HCT116 (cell line): Measurements from ENCODE around the gene ZDHHC1. TPM values are rescaled to one million over a fixed set of nuclear protein-coding genes. Genes with fewer than 3 reads are reported as not detected.

Experiments
- ATAC-seq: fragments of 200-7000 bp; cut with Tn5 transposase; 2 replicates; pipeline ENCODE4 v1.9.1; 2020; ENCODE audit warnings: mild to moderate bottlenecking, moderate library complexity
- BruUV-seq: library from RNA; stranded (reverse); fragments of 400-500 nt; replicated peaks from 2 replicates; lab custom pipeline; 2021; lab: Mats Ljungman, UMichigan
- CTCF ChIA-PET: fragments of 300-600 bp; sonication (Branson Sonifier 250); formaldehyde crosslinking; loops from one replicate; lab custom pipeline; 2021; ENCODE audit warnings: antibody characterized with exemption; lab: Charles Lee
- POLR2A ChIA-PET: fragments of 300-600, 350-600 bp; sonication (Branson Sonifier 250); formaldehyde crosslinking; loops from one replicate; lab custom pipeline; 2021; ENCODE audit warnings: antibody characterized with exemption; lab: Charles Lee
- RAD21 ChIA-PET, 2 experiments: fragments of 300-600 bp; sonication (Branson Sonifier 250); formaldehyde crosslinking; loops; one replicate each; lab custom pipeline; 2023; ENCODE audit warnings: low total read pairs in 2 of 2; ENCODE audit not compliant: uncharacterized antibody in 2 of 2, unreplicated experiment in 2 of 2, low non-redundant PET in 1 of 2; lab: Charles Lee
- DNase-seq: peaks from one replicate; pipeline ENCODE4 v3.0.0-alpha.2; 2010; ENCODE audit warnings: low read depth, low spot score
- H2AFZ ChIP-seq: fragments of 200-600 bp; shearing (Covaris generic), sonication (generic); 2 replicates; pipeline ENCODE4 v1.6.1; 2017; ENCODE audit warnings: low read depth, mixed run types, mixed read lengths, antibody characterized with exemption, low read length; ENCODE audit not compliant: poor library complexity, severe bottlenecking
- H3K27ac ChIP-seq: 2 replicates; pipeline ENCODE4 v1.5.1; 2012; ENCODE audit warnings: low read depth, low read length
- H3K27me3 ChIP-seq: fragments of 200-600 bp; sonication (generic); 2 replicates; pipeline ENCODE4 v1.6.1; 2016; ENCODE audit warnings: mixed run types, low read length, mixed read lengths; ENCODE audit not compliant: insufficient read depth
- H3K36me3 ChIP-seq, 2 experiments: fragments of 200-500 bp in 1 of 2; fragments of 200-600 bp in 1 of 2; sonication (Bioruptor generic) in 1 of 2; sonication (generic) in 1 of 2; 2 replicates each; pipeline versions ENCODE4 v1.5.1 to v1.6.1; 2014 to 2016; ENCODE audit warnings: low read length in 2 of 2, inconsistent platforms in 1 of 2, mixed read lengths in 1 of 2, mixed run types in 1 of 2; ENCODE audit not compliant: insufficient read depth in 2 of 2, control insufficient read depth in 1 of 2
- H3K4me1 ChIP-seq, 2 experiments: fragments of 200-600 bp in 1 of 2; sonication (generic) in 1 of 2; 2 replicates each; pipeline versions ENCODE4 v1.5.1 to v1.6.1; 2012 to 2017; ENCODE audit warnings: low read length in 2 of 2, inconsistent platforms in 1 of 2, mild to moderate bottlenecking in 1 of 2, mixed read lengths in 1 of 2, mixed run types in 1 of 2, moderate library complexity in 1 of 2; ENCODE audit not compliant: insufficient read depth in 2 of 2, control insufficient read depth in 1 of 2
- H3K4me2 ChIP-seq: fragments of 200-600 bp; sonication (generic); 2 replicates; pipeline ENCODE4 v1.6.1; 2017; ENCODE audit warnings: mixed run types, low read length, mixed read lengths
- H3K4me3 ChIP-seq, 2 experiments: fragments of 200-600 bp in 1 of 2; sonication (generic) in 1 of 2; replicated peaks in 1 of 2; 2 replicates each; pipeline ENCODE4 v1.5.1; 2011 to 2016; ENCODE audit warnings: low read length in 2 of 2, control low read depth in 1 of 2, low read depth in 1 of 2, mild to moderate bottlenecking in 1 of 2, mixed read lengths in 1 of 2, mixed run types in 1 of 2
- H3K79me2 ChIP-seq: fragments of 200-600 bp; sonication (generic); 2 replicates; pipeline ENCODE4 v1.6.1; 2017; ENCODE audit warnings: mild to moderate bottlenecking, mixed run types, low read length, moderate library complexity, mixed read lengths; ENCODE audit not compliant: insufficient read depth
- H3K9ac ChIP-seq: fragments of 200-600 bp; sonication (generic); 2 replicates; pipeline ENCODE4 v1.6.1; 2016; ENCODE audit warnings: low read length, mixed read lengths
- H3K9me2 ChIP-seq: fragments of 200-600 bp; sonication (generic), shearing (Covaris generic); 2 replicates; pipeline ENCODE4 v1.6.1; 2017; ENCODE audit warnings: mixed run types, mild to moderate bottlenecking, moderate library complexity; ENCODE audit not compliant: insufficient read depth
- H3K9me3 ChIP-seq, 2 experiments: fragments of 200-500 bp in 1 of 2; fragments of 200-600 bp in 1 of 2; sonication (Bioruptor generic) in 1 of 2; sonication (generic) in 1 of 2; 2 replicates each; pipeline ENCODE4 v1.6.1; 2014 to 2017; ENCODE audit warnings: low read length in 2 of 2, mixed read lengths in 2 of 2, inconsistent platforms in 1 of 2, low read depth in 1 of 2, mild to moderate bottlenecking in 1 of 2, mixed run types in 1 of 2, moderate library complexity in 1 of 2; ENCODE audit not compliant: control insufficient read depth in 1 of 2, insufficient read depth in 1 of 2
- H4K20me1 ChIP-seq: fragments of 200-600 bp; sonication (generic), shearing (Covaris generic); 2 replicates; pipeline ENCODE4 v1.6.1; 2017; ENCODE audit warnings: mixed run types, mild to moderate bottlenecking, moderate library complexity; ENCODE audit not compliant: insufficient read depth
- ATF3 ChIP-seq: IDR thresholded peaks from 2 replicates; pipeline ENCODE4 v1.6.1; 2012
- CBX3 ChIP-seq: IDR thresholded peaks from 2 replicates; pipeline ENCODE4 v1.6.1; 2012; ENCODE audit warnings: low read depth
- CEBPB ChIP-seq: IDR thresholded peaks from 2 replicates; pipeline ENCODE4 v1.6.1; 2012; ENCODE audit warnings: low read depth
- EZH2phosphoT487 ChIP-seq: fragments of 200-600 bp; IDR thresholded peaks from 2 replicates; pipeline ENCODE4 v1.6.1; 2018; ENCODE audit warnings: antibody characterized with exemption, borderline replicate concordance
- FOSL1 ChIP-seq: IDR thresholded peaks from 2 replicates; pipeline ENCODE4 v1.6.1; 2012; ENCODE audit warnings: low read depth
- JUND ChIP-seq: IDR thresholded peaks from 2 replicates; pipeline ENCODE4 v1.6.1; 2012
- POLR2A ChIP-seq: IDR thresholded peaks from 2 replicates; pipeline ENCODE4 v1.7.0; 2011; ENCODE audit warnings: borderline replicate concordance; ENCODE audit not compliant: insufficient read depth, insufficient read length; ENCODE audit errors: extremely low read depth
- POLR2AphosphoS5 ChIP-seq: IDR thresholded peaks from 2 replicates; pipeline ENCODE4 v1.6.1; 2011; ENCODE audit warnings: mild to moderate bottlenecking, low read depth, low read length, moderate library complexity
- SRF ChIP-seq: IDR thresholded peaks from 2 replicates; pipeline ENCODE4 v1.6.1; 2012; ENCODE audit warnings: low read depth
- TCF7L2 ChIP-seq: IDR thresholded peaks from 2 replicates; pipeline ENCODE4 v1.7.0; 2011; ENCODE audit warnings: borderline replicate concordance, inconsistent platforms; ENCODE audit not compliant: insufficient read depth, insufficient read length; ENCODE audit errors: extremely low read depth
- YY1 ChIP-seq: IDR thresholded peaks from 2 replicates; pipeline ENCODE4 v1.6.1; 2011; ENCODE audit warnings: low read length, low read depth, moderate library complexity, mild to moderate bottlenecking; ENCODE audit not compliant: insufficient replicate concordance; ENCODE audit errors: extremely low read depth
- ZBTB33 ChIP-seq: IDR thresholded peaks from 2 replicates; pipeline ENCODE4 v1.6.1; 2011; ENCODE audit warnings: mild to moderate bottlenecking, low read length, moderate library complexity; ENCODE audit not compliant: insufficient replicate concordance; ENCODE audit errors: extremely low read depth
- ZNF274 ChIP-seq: fragments of 200-500 bp; sonication (Bioruptor generic); IDR thresholded peaks from 2 replicates; pipeline ENCODE4 v1.6.1; 2014; ENCODE audit warnings: mild to moderate bottlenecking, low read depth, low read length, inconsistent platforms
- intact Hi-C: fragments of 100-400 bp; cut with micrococcal nuclease; formaldehyde crosslinking; loops from 2 replicates; pipeline ENCODE4 v1.10.0; 2022
- total RNA-seq: library from RNA; stranded (reverse); gene quantifications from one replicate; pipeline ENCODE4 v1.2.1, GENCODE V29; 2021; ENCODE audit not compliant: unreplicated experiment

The ZDHHC1 gene
- total RNA-seq, 1 experiment from 2014 or later = 9.1 TPM

- TF ChIP-seq ZBTB33 (no peak), CBX3 (no peak), YY1 (no peak), TCF7L2 (no peak), EZH2phosphoT487 (no peak), ZNF274 (no peak)
Measured at GRCh38 chr16:67425580-67425979, 9.3 kb upstream of the ZDHHC1 start (continued).

- no TSS peak for BruUV-seq
- ChIA-PET RAD21 (interaction anchor here in 1 of 2 experiments (0.6 kb wide), 1 partner anchor 55 kb away, joined by 4 read pairs; no protein-coding TSS in a partner anchor), CTCF (no interaction called here), POLR2A (no interaction called here)
- no peak for TF ChIP-seq POLR2AphosphoS5
- TF ChIP-seq JUND = no peak
- TF ChIP-seq EZH2phosphoT487 = no peak
- TF ChIP-seq CBX3 = no peak
- TF ChIP-seq FOSL1 = no peak
- no peak for TF ChIP-seq SRF
- no peak for TF ChIP-seq POLR2A
- TF ChIP-seq CEBPB = no peak
- TF ChIP-seq ATF3 = no peak
- H3K4me2 ChIP-seq = no peak overlapping the region
- ATAC-seq = no peak
- no peak overlapping the region for H2AFZ ChIP-seq
- peaks cover 0 to 22% of the 10 kb centered on the region in 2 experiments; a peak in 2 of 4 replicates for H3K4me1 ChIP-seq
- no peaks in the 10 kb centered on the region for H3K36me3 ChIP-seq
- H3K27me3 ChIP-seq = no peaks in the 10 kb centered on the region
- no peak overlapping the region for H3K27ac ChIP-seq
- intact Hi-C loops = no loop called here
- H3K9me2 ChIP-seq = no peaks in the 10 kb centered on the region
- H4K20me1 ChIP-seq = no peaks in the 10 kb centered on the region
- H3K4me3 ChIP-seq = no peak overlapping the region
- no peak for DNase-seq
- no peaks in the 10 kb centered on the region for H3K79me2 ChIP-seq
- H3K9ac ChIP-seq = no peak overlapping the region
- H3K9me3 ChIP-seq = no peaks in the 10 kb centered on the region
Measured at GRCh38 chr16:67425061-67425460, 8.8 kb upstream of the ZDHHC1 start.
